ENCODE measurements around the gene FADS2.

Gene FADS2

GRCh38 chr11:61828629-61829407 is 718 bp downstream of the FADS2 start:
- no peak for DNase-seq

GRCh38 chr11:61829806-61830205 is 1.7 kb downstream of the FADS2 start:
- DNase-seq: no peak

GRCh38 chr11:61830237-61831105 is 2.4 kb downstream of the FADS2 start:
- DNase-seq: no peak

- DNase-seq: no peak
These were observed 4.1 kb downstream of the FADS2 start for GRCh38 chr11:61832207-61832606.

GRCh38 chr11:61832754-61833153 is 4.7 kb downstream of the FADS2 start:
- no peak for DNase-seq

- DNase-seq: no peak
These were observed 5.4 kb downstream of the FADS2 start for GRCh38 chr11:61833471-61833870.

- no peak for DNase-seq
These were observed 5.8 kb downstream of the FADS2 start for GRCh38 chr11:61833926-61834277.

- DNase-seq: no peak
These were observed 6.4 kb downstream of the FADS2 start for GRCh38 chr11:61834278-61835048.

GRCh38 chr11:61836193-61836592 is 8.1 kb downstream of the FADS2 start:
- no peak for DNase-seq

GRCh38 chr11:61837411-61838005 is 9.4 kb downstream of the FADS2 start:
- DNase-seq: no peak

GRCh38 chr11:61838501-61838900 is 10.4 kb downstream of the FADS2 start:
- DNase-seq: no peak

- no peak for DNase-seq
These were observed 10.8 kb downstream of the FADS2 start for GRCh38 chr11:61838921-61839320.

GRCh38 chr11:61839742-61840141 is 11.6 kb downstream of the FADS2 start:
- no peak for DNase-seq

GRCh38 chr11:61840371-61840770 is 12.3 kb downstream of the FADS2 start:
- no peak for DNase-seq

GRCh38 chr11:61841636-61842527 is 13.8 kb downstream of the FADS2 start:
- DNase-seq: no peak

GRCh38 chr11:61842528-61842820 is 14.4 kb downstream of the FADS2 start:
- no peak for DNase-seq

- no peak for DNase-seq
These were observed 16.9 kb downstream of the FADS2 start for GRCh38 chr11:61844909-61845565.

GRCh38 chr11:61846362-61847020 is 18.4 kb downstream of the FADS2 start:
- no peak for DNase-seq

- DNase-seq: no peak
These were observed 19.9 kb downstream of the FADS2 start for GRCh38 chr11:61847914-61848581.

GRCh38 chr11:61848631-61849030 is 20.5 kb downstream of the FADS2 start:
- DNase-seq: no peak
